CD4-positive, alpha-beta T cell (primary cell): ENCODE results near the gene C1QTNF3. TPM values are rescaled to one million over a fixed set of nuclear protein-coding genes. Genes with fewer than 3 reads are reported as not detected.
"Not testable (repeated sequence)": the region's sequence is repeated elsewhere in the genome, so short reads cannot be mapped to it uniquely, and the experiment has no call there.

Source experiments
- ATAC-seq: fragments of 200-7000 bp; cut with Tn5 transposase; one replicate; pipeline ENCODE4 v1.10.0; 2022; ENCODE audit warnings: mild to moderate bottlenecking; ENCODE audit not compliant: poor library complexity
- CTCF ChIA-PET: fragments of 350-600 bp; sonication (Branson Sonifier 250); formaldehyde crosslinking; loops from one replicate; lab custom pipeline; 2021; ENCODE audit warnings: antibody characterized with exemption, inconsistent platforms; lab: Charles Lee
- POLR2A ChIA-PET: fragments of 350-600 bp; sonication (Branson Sonifier 250); formaldehyde crosslinking; loops from one replicate; lab custom pipeline; 2021; ENCODE audit warnings: antibody characterized with exemption, inconsistent platforms; lab: Charles Lee
- DNase-seq, 14 experiments: peaks; one replicate each; pipeline ENCODE4 v3.0.0-alpha.2; 2013 to 2020; ENCODE audit warnings: mixed read lengths in 2 of 14
- H3K27ac ChIP-seq, 2 donors: one replicate each; pipeline versions ENCODE4 v1.5.1 to v1.7.0; 2013; ENCODE audit warnings: low read length in 2 of 2, low read depth in 1 of 2, mild to moderate bottlenecking in 1 of 2
- H3K27me3 ChIP-seq, 2 experiments: 1 replicate in 1 of 2; 2 replicates in 1 of 2; pipeline versions ENCODE4 v1.6.1 to v1.7.0; 2013; ENCODE audit warnings: low read length in 2 of 2, control low read depth in 1 of 2, mild to moderate bottlenecking in 1 of 2, moderate library complexity in 1 of 2; ENCODE audit not compliant: insufficient read depth in 2 of 2, control insufficient read depth in 1 of 2
- H3K36me3 ChIP-seq: one replicate; pipeline ENCODE4 v1.6.1; 2013; ENCODE audit warnings: low read length, control low read depth; ENCODE audit not compliant: insufficient read depth
- H3K4me1 ChIP-seq: one replicate; pipeline ENCODE4 v1.6.1; 2013; ENCODE audit warnings: low read length, control low read depth; ENCODE audit not compliant: insufficient read depth
- H3K4me3 ChIP-seq: one replicate; pipeline ENCODE4 v1.5.1; 2013; ENCODE audit warnings: mild to moderate bottlenecking, low read length, moderate library complexity
- H3K9me3 ChIP-seq, 2 experiments: 1 replicate in 1 of 2; 2 replicates in 1 of 2; pipeline versions ENCODE4 v1.6.1 to v1.7.0; 2013; ENCODE audit warnings: low read length in 2 of 2, mild to moderate bottlenecking in 2 of 2, control low read depth in 1 of 2, moderate library complexity in 1 of 2; ENCODE audit not compliant: control insufficient read depth in 1 of 2, insufficient read depth in 1 of 2
- H3K27ac Mint-ChIP-seq: one replicate; pipeline ENCODE4 v1.8.0; 2020; ENCODE audit warnings: mixed read lengths
- H3K27me3 Mint-ChIP-seq: one replicate; pipeline ENCODE4 v1.8.0; 2021; ENCODE audit warnings: mixed read lengths
- H3K36me3 Mint-ChIP-seq: one replicate; pipeline ENCODE4 v1.8.0; 2021; ENCODE audit warnings: low read depth, mixed read lengths
- H3K4me1 Mint-ChIP-seq: one replicate; pipeline ENCODE4 v1.8.0; 2021; ENCODE audit warnings: low read depth, mixed read lengths
- H3K4me3 Mint-ChIP-seq: one replicate; pipeline ENCODE4 v1.8.0; 2020; ENCODE audit warnings: mild to moderate bottlenecking, mixed read lengths
- H3K9me3 Mint-ChIP-seq: one replicate; pipeline ENCODE4 v1.8.0; 2020; ENCODE audit warnings: mixed read lengths
- intact Hi-C, 2 experiments: fragments of 100-400 bp; cut with DNase I in 1 of 2; cut with micrococcal nuclease in 1 of 2; formaldehyde crosslinking; loops; one replicate each; pipeline versions ENCODE4 v1.15.1 to v1.9.0; 2023 to 2025; cut with DNase I, micrococcal nuclease
- total RNA-seq, 174 experiments: library from RNA in 2 of 174; stranded (reverse) in 2 of 174; gene quantifications; one replicate each; pipeline ENCODE4 v1.2.3 and lab custom pipeline; 2021 to 2026
- TF ChIP-seq, protein P1 (sequence below): fragments of 200-600 bp; IDR thresholded peaks from one replicate; pipeline ENCODE4 v1.8.0; 2022; ENCODE audit warnings: antibody characterized with exemption, mild to moderate bottlenecking

The C1QTNF3 gene
- total RNA-seq, 2 experiments from 2014 or later = 2.9 to 3.2 TPM

DNA sequence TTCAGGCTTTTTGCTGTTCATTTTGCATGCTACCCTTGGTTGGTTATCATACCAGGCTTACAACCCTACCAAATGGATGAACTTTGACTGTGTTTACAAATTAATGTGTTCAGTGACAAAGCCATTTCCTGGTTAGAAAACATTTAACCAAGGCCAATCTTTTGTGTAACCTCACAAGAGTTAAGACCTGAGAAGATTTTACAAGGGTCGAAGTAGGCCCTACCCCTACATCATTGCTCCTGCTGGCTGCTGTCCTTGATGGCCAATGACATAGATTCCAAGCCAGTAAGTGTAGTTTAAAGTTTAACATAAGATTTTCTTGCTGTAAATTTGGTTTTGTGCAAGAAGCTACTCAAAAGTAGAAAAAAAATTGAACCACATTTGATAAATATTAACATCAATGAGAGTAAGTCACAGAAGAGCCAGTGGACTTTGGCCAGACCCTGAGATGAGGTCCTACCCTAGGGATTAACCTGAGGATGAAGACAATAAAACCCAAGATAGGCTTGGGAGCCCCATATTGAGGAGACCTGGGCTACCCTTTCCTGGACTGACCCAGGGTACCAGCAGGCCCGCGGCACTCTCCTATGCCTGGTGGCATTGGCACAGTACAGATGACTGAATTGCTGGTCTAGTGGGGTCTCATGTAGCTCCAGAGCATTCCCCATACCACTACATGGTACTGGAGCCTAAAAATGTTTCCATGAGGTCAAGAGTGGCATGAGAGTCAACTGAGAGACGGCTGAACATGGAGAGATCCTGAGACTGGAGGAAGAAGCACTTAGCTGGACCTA lies 8.3 kb downstream of the C1QTNF3 start:
- TF ChIP-seq, protein P1, sequence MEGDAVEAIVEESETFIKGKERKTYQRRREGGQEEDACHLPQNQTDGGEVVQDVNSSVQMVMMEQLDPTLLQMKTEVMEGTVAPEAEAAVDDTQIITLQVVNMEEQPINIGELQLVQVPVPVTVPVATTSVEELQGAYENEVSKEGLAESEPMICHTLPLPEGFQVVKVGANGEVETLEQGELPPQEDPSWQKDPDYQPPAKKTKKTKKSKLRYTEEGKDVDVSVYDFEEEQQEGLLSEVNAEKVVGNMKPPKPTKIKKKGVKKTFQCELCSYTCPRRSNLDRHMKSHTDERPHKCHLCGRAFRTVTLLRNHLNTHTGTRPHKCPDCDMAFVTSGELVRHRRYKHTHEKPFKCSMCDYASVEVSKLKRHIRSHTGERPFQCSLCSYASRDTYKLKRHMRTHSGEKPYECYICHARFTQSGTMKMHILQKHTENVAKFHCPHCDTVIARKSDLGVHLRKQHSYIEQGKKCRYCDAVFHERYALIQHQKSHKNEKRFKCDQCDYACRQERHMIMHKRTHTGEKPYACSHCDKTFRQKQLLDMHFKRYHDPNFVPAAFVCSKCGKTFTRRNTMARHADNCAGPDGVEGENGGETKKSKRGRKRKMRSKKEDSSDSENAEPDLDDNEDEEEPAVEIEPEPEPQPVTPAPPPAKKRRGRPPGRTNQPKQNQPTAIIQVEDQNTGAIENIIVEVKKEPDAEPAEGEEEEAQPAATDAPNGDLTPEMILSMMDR = no peak
- Histone ChIP-seq H3K27ac (no peak overlapping the region), H3K4me3 (no peak overlapping the region), H3K27me3 (no peaks in the 10 kb centered on the region), H3K4me1 (no peaks in the 10 kb centered on the region), H3K9me3 (no peaks in the 10 kb centered on the region), H3K36me3 (peaks cover 14% of the 10 kb centered on the region)
- Mint-ChIP-seq H3K27ac (no peak overlapping the region), H3K4me3 (no peak overlapping the region), H3K9me3 (no peaks in the 10 kb centered on the region), H3K27me3 (no peaks in the 10 kb centered on the region), H3K4me1 (no peaks in the 10 kb centered on the region), H3K36me3 (peaks cover 52% of the 10 kb centered on the region)
- ChIA-PET CTCF (interaction anchor here (1.3 kb wide), 1 partner anchor 37 kb away, joined by 3 read pairs; no protein-coding TSS in a partner anchor), POLR2A (no interaction called here)
- intact Hi-C loops = no loop called here
- ATAC-seq (no peak), DNase-seq (no peak)

DNA sequence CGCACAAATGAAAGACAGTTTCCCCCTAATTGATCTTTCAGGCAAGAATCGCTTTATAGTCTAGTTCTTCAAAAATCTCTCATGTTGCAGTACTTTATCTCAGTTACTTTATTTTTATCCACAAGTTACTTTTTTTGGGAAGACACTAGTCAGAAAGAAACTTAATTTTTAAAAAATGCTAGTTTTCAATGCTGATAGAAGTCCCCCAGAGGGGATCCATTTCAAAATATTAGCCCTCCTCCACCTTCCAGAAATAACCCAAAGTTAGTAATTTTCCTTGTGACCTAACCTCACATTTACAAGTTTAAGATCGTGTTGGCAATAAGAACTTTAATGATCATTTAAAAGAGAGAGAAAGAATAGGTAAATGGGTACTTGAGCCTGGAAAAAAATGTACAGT lies 11.0 kb downstream of the C1QTNF3 start:
- DNase-seq (no peak), ATAC-seq (no peak)
- Histone ChIP-seq H3K27me3 (no peaks in the 10 kb centered on the region), H3K9me3 (no peaks in the 10 kb centered on the region), H3K36me3 (peaks cover 14% of the 10 kb centered on the region), H3K27ac (no peak overlapping the region), H3K4me1 (no peaks in the 10 kb centered on the region), H3K4me3 (no peak overlapping the region)
- TF ChIP-seq, protein P1 = no peak
- ChIA-PET CTCF (no interaction called here), POLR2A (no interaction called here)
- Mint-ChIP-seq H3K9me3 (no peaks in the 10 kb centered on the region), H3K27ac (no peak overlapping the region), H3K36me3 (peaks cover 52% of the 10 kb centered on the region), H3K4me1 (no peaks in the 10 kb centered on the region), H3K4me3 (no peak overlapping the region), H3K27me3 (no peaks in the 10 kb centered on the region)
- intact Hi-C loops = no loop called here

DNA sequence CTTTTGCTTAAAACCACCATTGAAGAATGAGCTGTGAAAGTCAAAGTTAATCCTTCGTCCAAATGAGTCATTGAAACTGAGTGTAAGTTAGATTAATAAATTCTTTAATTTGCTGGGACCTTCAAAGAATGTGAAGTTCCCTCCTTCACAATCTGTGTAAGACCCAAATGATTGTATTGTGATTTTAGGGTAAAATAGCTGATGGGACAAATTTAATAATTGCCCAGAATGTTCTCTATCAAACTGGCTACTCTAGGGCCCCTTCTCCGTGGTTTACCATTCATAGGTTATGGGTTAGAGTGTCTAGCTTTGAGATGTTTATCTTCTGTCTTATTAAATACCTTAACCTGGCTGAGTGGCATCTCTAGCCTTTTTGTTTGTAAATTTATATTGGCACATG lies 11.9 kb downstream of the C1QTNF3 start:
- H3K36me3 Mint-ChIP-seq = peaks cover 52% of the 10 kb centered on the region
- Histone ChIP-seq H3K9me3 (no peaks in the 10 kb centered on the region), H3K27ac (no peak overlapping the region), H3K36me3 (peaks cover 14% of the 10 kb centered on the region), H3K4me1 (no peaks in the 10 kb centered on the region), H3K4me3 (no peak overlapping the region), H3K27me3 (no peaks in the 10 kb centered on the region)
- ATAC-seq (no peak), DNase-seq (no peak)
- H3K27ac Mint-ChIP-seq = no peak overlapping the region
- POLR2A ChIA-PET = no interaction called here
- H3K4me3 Mint-ChIP-seq = no peak overlapping the region
- CTCF ChIA-PET = no interaction called here
- no peaks in the 10 kb centered on the region for H3K27me3 Mint-ChIP-seq
- intact Hi-C loops = no loop called here
- H3K9me3 Mint-ChIP-seq = no peaks in the 10 kb centered on the region
- H3K4me1 Mint-ChIP-seq = no peaks in the 10 kb centered on the region
- TF ChIP-seq, protein P1 = no peak

DNA sequence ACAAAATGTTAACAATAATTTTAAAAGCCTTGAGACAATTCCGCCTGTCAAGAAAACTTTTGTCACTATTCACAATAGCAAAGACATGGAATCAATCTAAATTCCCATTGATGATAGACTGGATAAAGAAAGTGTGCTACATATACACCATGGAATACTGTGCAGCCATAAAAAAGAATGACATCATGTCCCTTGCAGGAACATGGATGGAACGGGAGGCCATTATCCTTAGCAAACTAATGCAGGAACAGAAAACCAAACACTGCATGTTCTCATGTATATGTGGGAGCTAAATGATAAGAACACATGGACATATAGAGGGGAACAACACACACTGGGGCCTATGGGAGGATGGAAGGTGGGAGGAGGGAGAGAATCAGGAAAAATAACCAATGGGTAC lies 12.4 kb downstream of the C1QTNF3 start:
- H3K27ac Mint-ChIP-seq, intact Hi-C loops, H3K9me3 ChIP-seq, H3K4me3 Mint-ChIP-seq, H3K4me1 Mint-ChIP-seq, H3K4me1 ChIP-seq, H3K27me3 Mint-ChIP-seq, DNase-seq, CTCF ChIA-PET, H3K9me3 Mint-ChIP-seq, ATAC-seq, H3K27me3 ChIP-seq, H3K4me3 ChIP-seq, H3K27ac ChIP-seq, POLR2A ChIA-PET: not testable (repeated sequence)
- peaks cover 13% of the 10 kb centered on the region for H3K36me3 ChIP-seq
- H3K36me3 Mint-ChIP-seq = peaks cover 49% of the 10 kb centered on the region
